Psoas muscle (tissue), 8 donors: Measurements from ENCODE around the gene EDEM1. TPM values are rescaled to one million over a fixed set of nuclear protein-coding genes. Genes with fewer than 3 reads are reported as not detected.

Experiments used
- ATAC-seq, 4 donors: fragments of 200-7000 bp; cut with Tn5 transposase; one replicate each; pipeline ENCODE4 v1.9.1; 2020; ENCODE audit warnings: moderate library complexity in 3 of 4, mild to moderate bottlenecking in 2 of 4
- DNase-seq, 2 donors: peaks; one replicate each; pipeline ENCODE4 v3.0.0-alpha.2; 2020
- H3K27ac ChIP-seq: fragments of 200-600 bp; one replicate; pipeline ENCODE4 v1.8.0; 2022
- H3K27me3 ChIP-seq, 3 donors: fragments of 200-600 bp in 1 of 3; one replicate each; pipeline versions ENCODE4 v1.6.1 to v1.8.0; 2013 to 2022; ENCODE audit warnings: low read length in 2 of 3, mild to moderate bottlenecking in 2 of 3, moderate library complexity in 1 of 3; ENCODE audit not compliant: insufficient read depth in 3 of 3
- H3K36me3 ChIP-seq, 2 donors: fragments of 200-600 bp in 1 of 2; one replicate each; pipeline versions ENCODE4 v1.6.1 to v1.8.0; 2013 to 2022; ENCODE audit warnings: low read depth in 1 of 2, mild to moderate bottlenecking in 1 of 2, moderate library complexity in 1 of 2; ENCODE audit not compliant: insufficient read depth in 1 of 2
- H3K4me1 ChIP-seq: fragments of 200-600 bp; one replicate; pipeline ENCODE4 v1.8.0; 2022
- H3K4me3 ChIP-seq: fragments of 200-600 bp; one replicate; pipeline ENCODE4 v1.8.0; 2022; ENCODE audit warnings: mild to moderate bottlenecking
- H3K9me3 ChIP-seq: fragments of 200-600 bp; one replicate; pipeline ENCODE4 v1.8.0; 2022
- WGBS, 3 donors: extraction: QIAGEN DNeasy Blood & Tissue Kit; methylation state at CpG; one replicate each; pipeline versions ENCODE4 v1.1.6 to v1.1.7; 2013; 5-methylcytosine and 5-hydroxymethylcytosine counted together
- intact Hi-C, 2 donors: fragments of 100-400 bp; cut with DNase I; formaldehyde crosslinking; loops; one replicate each; pipeline versions ENCODE4 v1.11.0 to v1.14.2; 2022
- polyA plus RNA-seq, 3 donors: library from polyadenylated mRNA; stranded (reverse); fragments of 200-250 nt; gene quantifications; one replicate each; pipeline ENCODE4 v1.2.3, GENCODE V29; 2013
- total RNA-seq, 4 donors: library from RNA; stranded (reverse); fragmentation: NEBNext Ultra II Directional in 2 of 4; extraction: Animal tissue kit (Norgen Biotek cat#: 25700) in 2 of 4; gene quantifications; one replicate each; pipeline versions ENCODE4 v1.2.1 to v1.2.4, GENCODE V29; 2021 to 2023
- TF ChIP-seq, protein P1 (sequence below): fragments of 200-600 bp; IDR thresholded peaks from one replicate; pipeline ENCODE4 v1.8.0; 2022; ENCODE audit warnings: antibody characterized with exemption
- donor health status: healthy with polysubstance abuse.
- donor health status: DM: no; HTN: no; CAD: no; lungs with moderate emphysema.
- donor health status: Bipolar disorder and iron deficiency.
- donor health status: healthy.
- donor health status: DM: yes; HTN: yes; CAD: no.
- donor health status: DM: no; HTN: no; CAD: no.
- donor health status: DM: no; HTN: no; CAD: no.
- donor health status: DM: yes; HTN: yes; CAD: no.

Gene EDEM1
- total and polyA plus RNA-seq, 7 donors = 2.6 to 11.7 (median 5.7) TPM

DNA sequence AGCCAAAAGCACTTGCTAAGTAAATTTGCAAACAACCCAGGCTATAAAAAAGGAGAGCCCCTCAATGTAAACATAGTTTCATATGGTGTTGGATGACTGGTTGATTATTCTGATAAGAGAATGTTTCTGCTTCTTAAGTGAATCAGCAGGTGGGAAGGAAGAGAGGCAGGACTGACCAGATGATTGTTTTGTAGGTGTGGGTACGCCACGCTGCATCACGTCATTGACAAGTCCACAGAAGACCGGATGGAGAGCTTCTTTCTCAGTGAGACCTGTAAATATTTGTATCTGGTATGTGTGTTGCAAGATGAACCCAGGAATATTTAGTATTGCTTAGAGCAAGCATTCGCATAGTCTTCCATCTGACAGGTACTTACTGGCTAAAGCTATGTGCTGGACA lies 23.4 kb downstream of the EDEM1 start:
- H3K36me3 ChIP-seq = peaks cover 32 to 100% of the 10 kb centered on the region in 2 donors
- TF ChIP-seq, protein P1, sequence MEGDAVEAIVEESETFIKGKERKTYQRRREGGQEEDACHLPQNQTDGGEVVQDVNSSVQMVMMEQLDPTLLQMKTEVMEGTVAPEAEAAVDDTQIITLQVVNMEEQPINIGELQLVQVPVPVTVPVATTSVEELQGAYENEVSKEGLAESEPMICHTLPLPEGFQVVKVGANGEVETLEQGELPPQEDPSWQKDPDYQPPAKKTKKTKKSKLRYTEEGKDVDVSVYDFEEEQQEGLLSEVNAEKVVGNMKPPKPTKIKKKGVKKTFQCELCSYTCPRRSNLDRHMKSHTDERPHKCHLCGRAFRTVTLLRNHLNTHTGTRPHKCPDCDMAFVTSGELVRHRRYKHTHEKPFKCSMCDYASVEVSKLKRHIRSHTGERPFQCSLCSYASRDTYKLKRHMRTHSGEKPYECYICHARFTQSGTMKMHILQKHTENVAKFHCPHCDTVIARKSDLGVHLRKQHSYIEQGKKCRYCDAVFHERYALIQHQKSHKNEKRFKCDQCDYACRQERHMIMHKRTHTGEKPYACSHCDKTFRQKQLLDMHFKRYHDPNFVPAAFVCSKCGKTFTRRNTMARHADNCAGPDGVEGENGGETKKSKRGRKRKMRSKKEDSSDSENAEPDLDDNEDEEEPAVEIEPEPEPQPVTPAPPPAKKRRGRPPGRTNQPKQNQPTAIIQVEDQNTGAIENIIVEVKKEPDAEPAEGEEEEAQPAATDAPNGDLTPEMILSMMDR = no peak
- no peaks in the 10 kb centered on the region for H3K9me3 ChIP-seq
- H3K27ac ChIP-seq = no peak overlapping the region
- WGBS, 3 donors = 95 to 98% (median 97%) methylated on average over 5 of the region's 5 CpGs
- H3K27me3 ChIP-seq = no peaks in the 10 kb centered on the region
- ATAC-seq (no peak), DNase-seq (no peak)
- H3K4me1 ChIP-seq = no peaks in the 10 kb centered on the region
- no peak overlapping the region for H3K4me3 ChIP-seq
- intact Hi-C loops = no loop called here

DNA sequence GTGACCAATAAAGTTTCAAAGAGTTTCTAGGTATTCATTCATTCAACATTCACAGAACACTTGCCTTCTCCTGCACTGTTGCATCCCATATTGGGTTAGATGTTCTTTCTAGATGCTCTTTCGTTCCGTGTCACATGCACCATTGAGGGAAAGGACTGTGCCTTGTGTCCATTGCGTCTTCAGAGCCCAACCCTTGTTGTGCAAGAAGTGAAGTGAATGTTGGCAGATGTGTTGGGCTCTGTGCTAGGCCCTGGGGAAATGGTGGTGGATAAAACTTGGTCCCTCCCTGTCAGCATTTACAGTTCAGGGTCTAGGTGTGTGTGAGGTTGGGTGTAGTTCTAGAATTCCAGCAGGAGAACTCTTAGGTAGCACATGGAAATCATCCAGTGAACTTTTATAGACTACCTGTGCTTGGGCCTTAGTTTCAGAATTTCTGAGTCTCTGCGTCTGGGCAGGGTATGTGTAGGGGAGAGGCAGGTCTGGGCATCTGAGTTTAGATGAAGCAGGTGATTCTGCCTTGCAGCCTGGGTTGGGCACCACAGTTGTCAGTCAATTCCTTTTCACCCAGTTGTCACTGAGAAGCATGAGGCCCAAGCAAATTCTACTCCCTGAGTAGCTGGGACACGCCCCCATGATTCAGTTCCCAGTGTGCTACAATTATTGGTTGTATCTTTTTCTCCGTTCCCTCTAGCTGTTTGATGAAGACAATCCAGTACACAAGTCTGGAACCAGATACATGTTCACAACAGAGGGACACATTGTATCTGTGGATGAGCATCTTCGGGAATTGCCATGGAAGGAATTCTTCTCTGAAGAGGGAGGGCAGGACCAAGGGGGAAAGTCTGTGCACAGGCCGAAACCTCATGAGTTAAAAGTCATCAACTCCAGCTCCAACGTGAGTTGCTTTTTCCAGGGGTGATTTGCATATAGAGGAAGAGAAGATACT lies 25.4 kb downstream of the EDEM1 start:
- Histone ChIP-seq H3K27ac (no peak overlapping the region), H3K4me1 (no peaks in the 10 kb centered on the region), H3K4me3 (no peak overlapping the region), H3K36me3 (peaks cover 32 to 100% of the 10 kb centered on the region in 2 donors), H3K9me3 (no peaks in the 10 kb centered on the region), H3K27me3 (no peaks in the 10 kb centered on the region)
- WGBS, 3 donors = 82 to 89% (median 84%) methylated on average over 9 of the region's 9 CpGs
- TF ChIP-seq, protein P1 = no peak
- intact Hi-C loops = no loop called here
- ATAC-seq = no peak
- DNase-seq = no peak

DNA sequence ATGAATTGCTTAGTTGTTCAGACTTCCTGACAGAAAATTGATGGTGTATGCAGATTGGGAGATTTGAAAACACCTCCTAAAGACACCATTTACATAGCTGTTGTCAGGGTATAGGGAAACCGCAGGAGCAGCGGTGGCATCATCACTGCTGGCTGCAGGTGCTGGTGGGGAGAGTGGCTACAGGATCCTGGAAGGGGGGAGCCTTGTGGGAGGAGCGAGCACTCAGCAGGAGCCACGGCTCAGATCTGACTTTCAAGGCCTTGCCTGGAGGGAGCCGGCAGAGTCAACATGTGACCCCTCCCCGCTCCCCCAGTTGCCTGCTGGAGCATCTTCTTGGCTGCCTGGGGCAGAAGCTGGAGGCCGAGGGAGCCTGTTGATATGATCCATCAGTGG lies 26.1 kb downstream of the EDEM1 start:
- Histone ChIP-seq H3K27ac (no peak overlapping the region), H3K4me1 (no peaks in the 10 kb centered on the region), H3K36me3 (peaks cover 32 to 98% of the 10 kb centered on the region in 2 donors), H3K27me3 (no peaks in the 10 kb centered on the region), H3K9me3 (no peaks in the 10 kb centered on the region), H3K4me3 (no peak overlapping the region)
- ATAC-seq (no peak), DNase-seq (no peak)
- TF ChIP-seq, protein P1 = no peak
- WGBS, 3 donors = 66 to 72% (median 66%) methylated on average over 7 of the region's 7 CpGs
- intact Hi-C loops = no loop called here

DNA sequence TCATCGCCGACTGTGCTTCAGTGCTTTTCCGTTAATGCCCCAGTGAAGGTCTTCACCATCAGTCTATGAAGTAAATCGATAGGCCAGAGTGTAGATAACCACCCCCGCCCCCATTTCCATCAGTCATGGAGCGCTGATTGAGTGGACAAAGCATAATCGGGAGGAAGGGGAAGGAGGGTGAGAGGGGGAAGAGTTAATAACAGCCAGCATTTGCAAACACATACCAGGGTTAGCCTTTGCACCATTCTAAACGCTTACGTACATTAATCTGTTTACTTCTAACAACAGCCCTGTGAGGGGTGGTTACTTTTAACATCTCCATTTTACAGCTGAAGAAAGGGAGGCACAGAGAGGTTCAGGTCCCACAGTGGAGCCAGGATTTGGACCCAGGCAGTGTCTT lies 26.8 kb downstream of the EDEM1 start:
- H3K4me3 ChIP-seq = no peak overlapping the region
- H3K36me3 ChIP-seq = peaks cover 29 to 98% of the 10 kb centered on the region in 2 donors
- TF ChIP-seq, protein P1 = no peak
- ATAC-seq (no peak), DNase-seq (no peak)
- H3K27ac ChIP-seq = no peak overlapping the region
- no peaks in the 10 kb centered on the region for H3K27me3 ChIP-seq
- WGBS, 3 donors = 77 to 85% (median 81%) methylated on average over 9 of the region's 9 CpGs
- H3K4me1 ChIP-seq = no peaks in the 10 kb centered on the region
- intact Hi-C loops = no loop called here
- no peaks in the 10 kb centered on the region for H3K9me3 ChIP-seq
